ENCODE data around the gene UBE2G1. TPM values are rescaled to one million over a fixed set of nuclear protein-coding genes. Genes with fewer than 3 reads are reported as not detected.

The UBE2G1 gene
- total and polyA plus RNA-seq, 2 donors (not counting 1 experiment from before 2014, with no cell fraction given), result 27.1 to 76.0 TPM

- CTCF ChIA-PET, result interaction anchor here (0.5 kb wide), 1 partner anchor 1732 kb away, joined by 3 read pairs; no protein-coding TSS in a partner anchor
- H3K27me3 ChIP-seq (replicated peaks in 1 of 4; ENCODE audit: control extremely low read depth in 1 of 4, control insufficient read depth in 3 of 4, insufficient read depth in 4 of 4, low read length in 3 of 4), result no peaks in the 10 kb centered on the region
- H4K20me1 ChIP-seq (ENCODE audit: control insufficient read depth, insufficient read depth, low read length, poor library complexity, severe bottlenecking), result no peaks in the 10 kb centered on the region
- no peaks in the 10 kb centered on the region for H3K79me2 ChIP-seq (ENCODE audit: control insufficient read depth, insufficient read depth, low read length)
- ATAC-seq (ENCODE audit: low read depth) (no peak), DNase-seq (no peak)
- TF ChIP-seq EZH2 (IDR thresholded peaks at IDR 0.05; ENCODE audit: borderline replicate concordance, insufficient read depth, low read depth, low read length, poor library complexity, severe bottlenecking), result no peak
- TF ChIP-seq, protein P1, sequence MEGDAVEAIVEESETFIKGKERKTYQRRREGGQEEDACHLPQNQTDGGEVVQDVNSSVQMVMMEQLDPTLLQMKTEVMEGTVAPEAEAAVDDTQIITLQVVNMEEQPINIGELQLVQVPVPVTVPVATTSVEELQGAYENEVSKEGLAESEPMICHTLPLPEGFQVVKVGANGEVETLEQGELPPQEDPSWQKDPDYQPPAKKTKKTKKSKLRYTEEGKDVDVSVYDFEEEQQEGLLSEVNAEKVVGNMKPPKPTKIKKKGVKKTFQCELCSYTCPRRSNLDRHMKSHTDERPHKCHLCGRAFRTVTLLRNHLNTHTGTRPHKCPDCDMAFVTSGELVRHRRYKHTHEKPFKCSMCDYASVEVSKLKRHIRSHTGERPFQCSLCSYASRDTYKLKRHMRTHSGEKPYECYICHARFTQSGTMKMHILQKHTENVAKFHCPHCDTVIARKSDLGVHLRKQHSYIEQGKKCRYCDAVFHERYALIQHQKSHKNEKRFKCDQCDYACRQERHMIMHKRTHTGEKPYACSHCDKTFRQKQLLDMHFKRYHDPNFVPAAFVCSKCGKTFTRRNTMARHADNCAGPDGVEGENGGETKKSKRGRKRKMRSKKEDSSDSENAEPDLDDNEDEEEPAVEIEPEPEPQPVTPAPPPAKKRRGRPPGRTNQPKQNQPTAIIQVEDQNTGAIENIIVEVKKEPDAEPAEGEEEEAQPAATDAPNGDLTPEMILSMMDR (IDR thresholded peaks at IDR 0.05), result no peak
- H3K9ac ChIP-seq (ENCODE audit: low read length), result no peak overlapping the region
- Mint-ChIP-seq H3K27ac (no peak overlapping the region), H3K4me3 (no peak overlapping the region), H3K4me1 (no peaks in the 10 kb centered on the region), H3K9me3 (ENCODE audit: insufficient read depth) (no peaks in the 10 kb centered on the region), H3K27me3 (no peaks in the 10 kb centered on the region)
- no peak overlapping the region for H3K4me3 ChIP-seq (ENCODE audit: control extremely low read depth in 1 of 5, extremely low read depth in 1 of 5, insufficient read depth in 1 of 5, low read depth in 2 of 5, low read length in 4 of 5)
- H3K27ac ChIP-seq (ENCODE audit: low read length in 2 of 2), result no peak overlapping the region
- POLR2A ChIA-PET, result interaction anchor here (0.5 kb wide), 1 partner anchor 219 kb away, joined by 7 read pairs; no protein-coding TSS in a partner anchor
- intact Hi-C loops (cut with micrococcal nuclease), result no loop called here
- WGBS (ENCODE audit: insufficient coverage), result 96% methylated on average over 42 of the region's 47 CpGs
- no peak overlapping the region for H3K4me2 ChIP-seq (replicated peaks; ENCODE audit: low read depth, low read length, poor library complexity, severe bottlenecking)
- H3K36me3 ChIP-seq (replicated peaks in 1 of 2; ENCODE audit: control extremely low read depth in 1 of 2, control insufficient read depth in 1 of 2, extremely low read depth in 1 of 2, insufficient read depth in 2 of 2, low read length in 1 of 2), result peaks cover 0 to 18% of the 10 kb centered on the region in 2 experiments
- no peak overlapping the region for H2AFZ ChIP-seq (ENCODE audit: insufficient read depth, low read depth, low read length, poor library complexity, severe bottlenecking)
- peaks cover 0 to 3% (median 0%) of the 10 kb centered on the region in 3 donors for H3K9me3 ChIP-seq (ENCODE audit: control extremely low read depth in 1 of 3, control insufficient read depth in 2 of 3, insufficient read depth in 1 of 3, low read length in 2 of 3)
- H3K4me1 ChIP-seq (ENCODE audit: control insufficient read depth in 2 of 2, insufficient read depth in 2 of 2, low read length in 2 of 2), result no peaks in the 10 kb centered on the region
Measured at GRCh38 chr17:4221899-4222659, 144.4 kb downstream of the UBE2G1 start.

GRCh38 chr17:4221163-4221562, 145.3 kb downstream of the UBE2G1 start:
- Histone ChIP-seq H2AFZ (ENCODE audit: insufficient read depth, low read depth, low read length, poor library complexity, severe bottlenecking) (no peak overlapping the region), H3K4me3 (ENCODE audit: control extremely low read depth in 1 of 5, extremely low read depth in 1 of 5, insufficient read depth in 1 of 5, low read depth in 2 of 5, low read length in 4 of 5) (no peak overlapping the region), H4K20me1 (ENCODE audit: control insufficient read depth, insufficient read depth, low read length, poor library complexity, severe bottlenecking) (no peaks in the 10 kb centered on the region), H3K4me2 (replicated peaks; ENCODE audit: low read depth, low read length, poor library complexity, severe bottlenecking) (no peak overlapping the region), H3K79me2 (ENCODE audit: control insufficient read depth, insufficient read depth, low read length) (no peaks in the 10 kb centered on the region), H3K4me1 (ENCODE audit: control insufficient read depth in 2 of 2, insufficient read depth in 2 of 2, low read length in 2 of 2) (no peaks in the 10 kb centered on the region), H3K36me3 (replicated peaks in 1 of 2; ENCODE audit: control extremely low read depth in 1 of 2, control insufficient read depth in 1 of 2, extremely low read depth in 1 of 2, insufficient read depth in 2 of 2, low read length in 1 of 2) (peaks cover 0 to 26% of the 10 kb centered on the region in 2 experiments), H3K27me3 (replicated peaks in 1 of 4; ENCODE audit: control extremely low read depth in 1 of 4, control insufficient read depth in 3 of 4, insufficient read depth in 4 of 4, low read length in 3 of 4) (no peaks in the 10 kb centered on the region), H3K27ac (ENCODE audit: low read length in 2 of 2) (no peak overlapping the region), H3K9me3 (ENCODE audit: control extremely low read depth in 1 of 3, control insufficient read depth in 2 of 3, insufficient read depth in 1 of 3, low read length in 2 of 3) (peaks cover 0 to 3% (median 0%) of the 10 kb centered on the region in 3 donors), H3K9ac (ENCODE audit: low read length) (no peak overlapping the region)
- whole genome bisulfite sequencing (ENCODE audit: insufficient coverage), result 95% methylated on average over 4 of the region's 4 CpGs
- intact Hi-C loops (cut with micrococcal nuclease), result no loop called here
- H3K4me1 Mint-ChIP-seq, result peaks cover 3% of the 10 kb centered on the region
- H3K27ac Mint-ChIP-seq, result no peak overlapping the region
- ATAC-seq (ENCODE audit: low read depth) (no peak), DNase-seq (no peak)
- TF ChIP-seq, protein P1 (IDR thresholded peaks at IDR 0.05), result no peak
- TF ChIP-seq EZH2 (IDR thresholded peaks at IDR 0.05; ENCODE audit: borderline replicate concordance, insufficient read depth, low read depth, low read length, poor library complexity, severe bottlenecking), result no peak
- ChIA-PET CTCF (no interaction called here), POLR2A (no interaction called here)
- no peaks in the 10 kb centered on the region for H3K27me3 Mint-ChIP-seq
- H3K9me3 Mint-ChIP-seq (ENCODE audit: insufficient read depth), result no peaks in the 10 kb centered on the region
- no peak overlapping the region for H3K4me3 Mint-ChIP-seq
